Limb (tissue), 2 donors: Measurements from ENCODE around the gene UBE2M.

Experiments
- DNase-seq, 2 donors: peaks; one replicate each; pipeline ENCODE4 v3.0.0-alpha.2; 2016; ENCODE audit errors: extremely low spot score in 2 of 2

Gene UBE2M

DNA sequence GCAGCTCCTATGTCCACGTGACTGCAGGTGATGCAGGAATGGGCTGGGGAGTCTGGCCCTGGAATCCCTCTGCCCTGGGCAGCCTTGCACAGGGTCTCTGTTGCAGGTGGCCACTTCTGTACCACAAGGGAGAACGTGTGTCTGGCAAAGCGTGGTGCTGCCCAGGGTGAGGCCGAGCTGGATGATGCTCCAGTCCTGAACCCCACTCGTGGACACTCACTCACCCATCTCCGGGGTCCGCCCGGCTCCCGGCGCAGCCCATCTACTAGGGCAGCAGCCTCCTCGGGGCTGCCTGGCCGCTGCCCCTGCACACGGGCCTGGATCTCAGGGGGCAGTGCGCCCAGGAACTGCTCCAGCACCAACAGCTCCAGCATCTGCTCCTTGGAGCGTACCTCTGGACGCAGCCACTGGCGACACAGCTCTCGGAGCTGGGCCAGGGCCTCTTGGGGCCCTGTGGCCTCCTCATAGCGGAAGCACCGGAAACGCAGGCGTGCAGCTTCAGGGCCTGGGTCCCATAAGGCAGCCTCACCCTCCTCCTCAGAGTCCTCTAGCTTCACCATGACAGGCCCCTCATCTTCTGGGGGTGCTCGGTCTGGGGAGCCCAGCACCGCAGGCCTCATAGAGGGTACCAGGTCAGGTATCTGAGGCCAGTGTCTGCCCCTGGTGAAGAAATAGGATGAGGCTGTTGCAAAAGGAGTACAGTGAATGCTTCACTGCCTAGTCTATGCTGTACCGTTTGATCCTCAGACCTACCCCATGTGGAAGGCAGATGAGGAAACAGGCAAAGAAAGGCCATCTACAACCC lies 12.6 kb upstream of the UBE2M start:
- DNase-seq = no peak

DNA sequence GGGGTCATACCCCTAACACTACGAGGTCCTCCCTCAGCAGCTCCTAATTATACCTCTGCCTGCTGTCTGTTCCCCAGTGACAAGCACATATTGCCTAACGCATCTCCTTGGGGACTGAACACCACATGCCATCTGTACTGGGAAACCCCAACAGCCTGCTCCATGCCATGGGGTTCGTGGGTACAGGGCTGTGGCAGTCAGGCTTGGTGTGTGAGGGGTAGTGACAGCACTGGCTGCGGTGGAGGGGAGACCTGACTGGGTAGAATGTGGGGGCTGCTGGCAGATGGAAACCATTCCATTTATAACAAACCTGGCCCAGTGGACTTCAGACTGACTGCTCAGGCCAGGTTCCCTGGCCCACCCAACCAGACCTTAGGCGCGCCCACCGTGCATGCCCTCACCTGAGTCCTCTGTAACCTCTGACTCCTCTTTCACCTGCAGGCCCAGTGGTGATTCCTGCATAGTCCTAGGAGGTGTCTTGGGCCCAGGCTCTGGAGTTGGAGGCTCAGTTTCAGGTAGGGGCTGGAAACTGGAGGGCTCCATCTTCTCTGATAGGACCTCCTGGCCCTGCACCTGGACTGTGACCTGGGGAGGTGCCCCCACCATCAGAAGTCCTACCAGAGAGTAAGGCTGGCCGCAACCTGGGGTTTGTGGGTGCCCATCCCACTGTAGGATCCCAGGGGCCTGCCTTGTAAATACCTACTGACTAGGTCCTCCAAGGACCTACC lies 11.7 kb upstream of the UBE2M start:
- no peak for DNase-seq

DNA sequence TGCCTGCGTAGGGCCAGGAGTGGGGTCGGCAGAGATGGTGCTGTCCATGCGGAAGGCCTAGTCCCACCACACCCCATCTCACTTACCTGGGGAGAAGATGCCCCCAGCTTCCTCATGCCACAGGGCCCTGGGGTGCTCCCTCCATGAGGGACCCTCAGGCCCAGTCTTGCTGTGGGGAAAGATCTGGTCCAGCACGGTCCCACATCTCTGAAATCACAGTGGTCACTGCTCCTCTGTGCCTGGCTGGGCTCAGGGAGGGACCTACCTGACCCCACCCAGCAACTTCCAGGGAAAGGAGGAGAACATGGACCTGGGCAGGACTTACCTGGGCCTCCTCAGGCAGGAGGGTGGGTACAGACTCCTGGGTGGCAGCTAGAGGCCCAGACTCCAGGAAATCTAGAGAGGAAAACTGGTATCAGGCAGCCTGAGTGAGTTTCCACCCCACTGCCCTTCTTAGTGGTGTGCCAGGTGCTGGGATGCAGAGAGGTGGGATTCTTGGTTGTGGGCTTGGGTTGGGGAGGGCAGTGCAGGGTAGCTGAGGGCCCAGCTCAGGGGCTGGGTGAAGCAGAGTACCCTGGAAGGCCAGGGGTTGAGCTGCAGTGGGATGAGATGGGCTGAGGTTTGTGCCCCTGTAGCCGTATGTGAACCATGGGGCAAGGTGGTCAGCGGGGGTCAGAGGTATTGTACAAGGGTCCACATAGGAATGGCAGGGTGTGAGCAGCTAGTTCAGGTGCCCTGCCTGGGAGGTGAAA lies 11.0 kb upstream of the UBE2M start:
- DNase-seq = no peak

DNA sequence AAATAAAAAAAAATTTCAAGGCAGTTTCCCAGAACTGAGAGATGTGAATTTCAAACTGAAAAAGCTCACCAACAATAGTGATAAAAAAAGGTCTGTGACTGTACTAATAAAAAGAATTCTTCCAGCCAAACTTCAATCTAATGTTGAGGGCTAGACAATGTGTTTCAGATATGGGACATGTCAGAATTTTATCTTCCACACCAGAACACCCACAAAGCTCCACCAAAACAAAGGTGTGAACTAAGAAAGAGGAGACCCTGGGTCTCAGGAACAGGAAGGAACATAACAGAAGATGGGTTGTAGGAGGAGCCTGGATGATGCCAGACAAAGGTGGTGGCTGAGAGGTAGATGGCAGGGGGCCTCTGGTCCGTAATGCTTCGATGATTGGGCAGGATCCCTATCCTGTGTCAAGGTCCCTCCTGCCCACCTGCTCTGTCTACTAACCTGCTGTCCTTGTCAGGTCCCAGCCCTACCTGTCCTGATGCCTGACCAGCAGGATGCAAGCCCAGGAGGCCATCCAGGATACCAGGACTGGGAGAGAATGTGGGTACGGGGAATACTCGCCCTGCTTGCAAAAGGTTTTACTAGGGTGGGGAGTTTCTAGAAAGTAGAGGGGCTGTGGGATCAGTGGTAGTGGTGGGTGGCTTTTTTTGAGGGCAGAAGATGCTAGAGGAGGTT lies 10.2 kb upstream of the UBE2M start:
- no peak for DNase-seq

DNA sequence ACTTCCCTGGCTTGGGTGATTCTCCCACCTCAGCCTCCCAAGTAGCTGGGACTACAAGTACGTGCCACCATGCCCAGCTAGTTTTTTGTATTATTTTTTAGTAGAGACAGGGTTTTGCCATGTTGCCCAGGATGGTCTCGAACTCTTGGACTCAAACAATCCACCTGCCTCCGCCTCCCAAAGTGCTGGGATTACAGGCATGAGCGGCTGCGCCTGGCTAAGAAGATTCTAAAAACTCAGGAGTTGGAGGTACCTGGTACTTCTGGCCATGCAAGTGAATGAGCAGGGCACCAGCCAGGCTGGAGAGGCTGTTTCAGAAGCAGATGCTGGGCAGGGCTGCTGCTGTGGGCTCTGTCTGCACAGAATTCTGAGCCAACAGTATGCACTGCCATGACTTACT lies 8.6 kb upstream of the UBE2M start:
- no peak for DNase-seq

DNA sequence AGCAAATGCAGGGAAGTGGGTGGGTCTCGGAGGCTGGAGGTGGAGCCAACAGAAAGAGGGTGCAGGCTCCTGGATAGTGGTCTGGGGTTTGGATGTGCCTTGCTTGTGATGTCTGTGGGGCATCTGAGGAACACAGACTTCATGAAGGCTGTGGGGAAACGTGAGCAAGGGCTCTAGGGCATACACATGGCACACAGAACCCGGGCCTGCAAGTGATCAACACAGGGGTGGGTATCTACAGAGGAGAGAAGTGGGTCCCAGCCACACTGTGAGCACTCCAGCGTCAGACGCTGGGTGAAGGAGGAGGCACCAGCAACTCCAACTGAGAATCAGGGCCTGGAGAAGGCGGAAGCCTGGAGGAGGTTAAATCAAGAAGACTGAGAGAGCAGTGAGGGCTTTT lies 5.4 kb upstream of the UBE2M start:
- no peak for DNase-seq

DNA sequence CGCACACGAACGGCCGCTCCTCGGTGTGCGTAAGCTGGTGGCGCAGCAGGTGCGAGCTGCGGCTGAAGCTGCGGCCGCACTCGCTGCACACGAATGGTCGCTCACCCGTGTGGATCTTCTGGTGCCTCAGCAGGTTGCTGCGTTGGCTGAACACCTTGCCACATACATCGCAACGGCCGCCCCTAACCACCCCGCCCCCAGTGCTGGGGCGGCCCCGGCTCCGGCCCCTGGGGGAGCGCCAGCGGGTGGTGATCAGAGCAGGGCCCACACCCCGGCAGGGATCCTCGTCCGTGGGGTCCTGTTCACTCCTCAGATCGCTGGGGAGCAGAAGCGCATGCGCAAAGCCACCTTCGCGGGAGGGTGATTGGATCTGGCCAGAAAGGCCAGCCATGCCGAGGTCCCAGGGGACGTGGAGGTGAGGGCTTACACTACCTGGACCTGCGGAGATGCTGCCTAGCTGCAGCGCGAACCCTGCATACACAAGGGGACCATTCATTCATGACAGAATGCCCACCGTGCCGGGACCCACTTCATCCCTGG lies 4.7 kb upstream of the UBE2M start:
- peak in 1 of 2 donors; percentile 67 for DNase-seq

DNA sequence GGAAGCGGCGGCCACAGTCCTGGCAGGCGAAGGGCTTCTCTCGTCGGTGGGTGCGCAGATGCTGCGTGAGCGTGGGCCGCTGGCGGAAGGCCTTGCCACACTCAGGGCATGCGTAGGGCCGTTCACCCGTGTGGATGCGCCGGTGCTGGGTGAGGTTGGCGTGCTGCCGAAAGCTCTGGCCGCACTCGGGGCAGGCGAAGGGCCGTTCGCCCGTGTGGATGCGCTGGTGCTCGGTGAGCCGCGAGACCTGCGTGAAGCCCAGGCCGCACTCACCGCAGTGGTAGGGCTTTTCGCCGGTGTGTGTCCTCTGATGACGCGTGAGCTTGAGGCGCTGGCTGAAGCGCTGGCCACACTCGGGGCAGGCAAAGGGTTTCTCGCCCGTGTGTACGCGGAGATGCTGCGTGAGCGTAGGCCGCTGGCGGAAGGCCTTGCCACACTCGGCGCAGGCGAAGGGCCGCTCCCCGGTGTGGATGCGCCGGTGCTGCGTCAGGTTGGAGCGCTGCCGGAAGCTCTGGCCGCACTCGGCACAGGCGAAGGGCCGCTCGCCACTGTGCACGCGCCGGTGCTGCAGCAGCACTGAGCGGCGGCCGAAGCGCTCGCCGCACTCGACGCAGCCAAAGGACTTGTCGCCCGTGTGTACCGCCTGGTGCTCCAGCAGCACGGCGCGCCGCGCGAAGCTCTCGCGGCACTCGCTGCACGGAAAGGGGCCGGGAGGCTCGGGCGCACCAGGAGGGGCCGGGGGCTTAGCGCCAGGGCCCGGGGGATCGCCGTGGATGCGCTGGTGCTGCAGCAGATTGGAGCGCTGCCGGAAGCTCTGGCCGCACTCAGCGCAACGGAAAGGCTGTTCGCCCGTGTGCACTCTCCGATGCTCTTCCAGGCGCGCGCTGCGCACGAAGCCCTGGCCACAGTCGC lies 4.0 kb upstream of the UBE2M start:
- peak in 1 of 2 donors; percentile 63 for DNase-seq

DNA sequence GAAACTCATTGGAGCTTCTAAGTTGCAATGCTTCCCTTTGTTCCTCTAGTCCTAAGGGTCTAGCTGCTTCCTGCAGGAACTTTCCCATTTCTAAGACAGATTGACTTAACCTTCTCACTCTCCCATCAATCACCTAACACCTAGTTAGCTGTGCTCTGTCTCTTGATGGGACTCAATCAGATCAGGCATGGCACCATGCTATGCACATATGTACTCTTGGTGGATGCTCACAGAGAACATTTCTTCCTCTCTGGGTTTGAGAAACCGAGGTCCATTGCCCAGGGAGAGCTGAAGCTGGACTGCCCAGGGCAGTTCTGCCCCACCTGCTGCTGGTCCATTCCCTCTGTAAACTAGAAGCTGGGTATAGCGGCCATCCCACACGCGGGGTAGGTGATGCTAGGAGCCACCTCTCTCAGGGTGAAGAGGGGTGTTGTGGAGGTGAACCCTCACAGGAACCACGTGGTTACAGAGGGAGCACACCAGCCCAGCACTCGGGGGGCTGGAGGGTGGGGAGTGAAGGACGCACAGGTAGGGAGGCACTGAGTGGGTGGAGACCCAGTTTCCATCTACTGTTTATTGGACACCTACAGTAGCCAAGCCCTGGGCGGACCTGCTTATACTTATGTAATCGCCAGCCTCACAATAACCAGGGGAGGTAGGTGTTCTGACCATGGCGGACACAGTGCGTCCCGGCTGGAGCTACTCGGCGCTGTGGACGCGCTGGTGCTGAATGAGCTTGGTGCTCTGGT lies 3.1 kb upstream of the UBE2M start:
- DNase-seq = no peak

DNA sequence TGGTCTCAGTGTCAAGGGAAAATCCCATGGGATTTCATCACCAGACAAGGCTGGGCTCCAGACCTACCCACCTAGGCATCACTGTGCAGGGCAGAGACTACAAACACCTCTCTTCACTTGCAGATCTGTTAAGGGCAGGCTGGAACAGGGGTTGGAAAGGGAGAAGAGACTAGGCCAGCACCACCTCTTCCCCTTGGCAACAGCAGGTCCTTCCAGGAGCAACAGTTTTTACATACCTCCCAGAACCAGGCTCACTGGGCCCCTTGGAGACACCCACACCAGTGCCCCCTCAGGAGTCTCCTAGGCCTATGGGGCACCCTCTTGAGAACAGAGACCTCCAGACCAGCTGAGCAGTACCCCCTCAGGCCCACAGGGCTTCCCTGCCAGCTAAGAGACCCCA lies 2.5 kb upstream of the UBE2M start:
- DNase-seq = no peak

DNA sequence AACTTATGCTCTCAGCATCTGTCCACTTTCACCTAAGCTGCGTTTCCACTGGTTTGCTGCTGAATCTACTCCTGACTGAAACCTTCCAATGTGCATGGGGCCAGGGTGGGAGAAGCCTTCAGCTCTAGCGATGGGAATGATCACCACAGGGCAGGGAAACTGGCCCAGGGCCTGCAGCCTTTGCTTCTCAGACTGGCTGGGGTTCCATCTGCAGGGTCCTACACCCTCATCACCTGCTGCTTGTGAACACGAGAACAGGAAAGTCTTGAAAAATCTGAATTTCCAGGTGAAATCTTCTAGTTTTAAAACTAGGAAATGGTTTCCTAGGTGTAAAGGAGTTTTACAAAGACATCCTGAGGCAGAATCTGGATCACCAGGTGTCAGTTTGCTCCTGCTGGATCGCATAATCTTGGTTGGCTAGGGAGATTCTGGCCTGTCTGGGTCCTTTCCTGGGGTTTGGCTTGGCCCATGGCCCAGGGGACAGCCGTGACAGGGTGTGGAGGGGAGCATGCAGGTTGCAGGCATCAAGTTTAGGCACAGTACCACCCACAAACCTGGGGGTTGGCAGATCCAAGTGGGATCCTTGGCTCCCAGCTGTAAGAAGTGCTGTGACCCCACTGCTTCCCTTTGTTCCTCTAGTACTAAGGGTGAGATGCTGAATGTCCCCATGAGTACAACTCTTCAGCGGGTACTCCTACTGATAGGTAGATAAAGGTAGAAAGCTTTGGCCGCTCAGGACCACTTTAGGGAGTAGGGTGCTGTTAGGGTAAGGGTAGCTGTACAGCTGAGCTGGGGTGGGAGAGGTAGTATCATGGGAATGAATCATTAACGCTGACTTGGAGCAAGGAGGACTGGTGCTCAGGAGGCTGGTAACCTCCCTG lies 1.8 kb upstream of the UBE2M start:
- DNase-seq = no peak

DNA sequence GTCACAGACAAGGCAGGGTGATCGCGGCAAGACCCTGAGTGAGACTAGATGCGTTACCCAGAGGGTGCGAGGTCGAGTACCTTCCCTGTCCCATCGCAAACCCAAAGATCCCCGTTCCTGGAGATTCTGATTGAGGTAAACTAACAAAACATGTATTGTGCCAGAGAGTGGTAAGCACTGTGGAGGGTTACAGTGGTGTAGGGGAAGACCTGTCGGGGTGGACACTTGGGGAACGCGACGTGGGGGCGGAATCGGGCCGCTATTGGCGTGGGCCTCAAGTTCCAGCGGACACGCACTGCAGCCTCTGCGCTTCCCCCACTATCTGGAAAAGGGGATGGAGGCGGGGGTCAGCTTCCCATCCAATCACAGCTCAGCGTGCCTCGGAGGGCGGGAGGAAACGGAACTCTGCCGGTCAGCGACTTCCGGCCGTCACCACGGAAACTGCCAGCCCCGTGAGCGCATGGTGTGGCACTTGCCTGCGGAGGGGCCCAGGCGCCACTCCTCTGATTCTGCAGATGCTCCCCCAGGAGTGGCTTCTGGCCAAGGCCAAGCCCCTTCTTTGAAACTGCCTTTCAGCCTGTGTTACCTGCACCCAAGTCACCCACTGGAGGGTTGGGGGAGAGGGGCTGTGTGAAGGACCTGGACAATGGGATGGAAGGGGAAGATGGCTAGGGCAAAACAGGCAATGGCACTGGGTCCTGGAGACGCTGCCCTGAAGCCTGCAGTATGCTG lies 1.0 kb upstream of the UBE2M start:
- peak; percentile 85 to 90 for DNase-seq

DNA sequence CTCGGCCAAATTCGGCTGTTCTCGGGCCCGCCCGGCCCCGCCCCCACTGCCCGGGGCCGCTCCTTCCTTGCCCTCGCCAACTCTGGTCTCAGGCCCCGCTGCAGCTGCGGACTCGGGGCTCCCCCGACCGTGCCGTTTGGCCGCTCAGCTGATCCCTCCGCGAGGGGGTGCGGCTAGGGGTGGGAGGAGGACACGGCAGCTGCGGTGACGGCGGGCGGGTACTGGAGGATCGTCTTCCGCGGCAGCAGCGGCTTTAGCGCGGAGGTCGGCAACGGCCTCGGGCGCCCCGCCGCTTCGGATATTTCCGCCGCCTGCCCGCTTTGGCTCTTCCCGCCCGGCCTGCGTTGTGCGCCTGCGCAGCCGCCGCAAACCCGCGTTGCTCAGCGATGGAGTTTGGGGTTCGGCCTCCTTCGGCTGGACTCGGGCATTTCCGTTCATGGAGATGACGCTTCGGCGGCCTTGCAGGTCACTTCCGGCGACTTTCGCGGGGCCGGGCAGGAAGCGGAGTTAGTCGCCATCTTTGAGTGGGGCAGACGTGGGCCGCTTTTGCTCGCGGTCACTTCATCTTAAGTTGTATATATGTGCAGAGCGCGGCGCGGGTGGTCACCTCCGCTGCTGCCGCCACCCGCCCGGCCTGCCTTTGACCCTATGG lies 338 bp upstream of the UBE2M start:
- DNase-seq = peak; percentile 98 to 99

DNA sequence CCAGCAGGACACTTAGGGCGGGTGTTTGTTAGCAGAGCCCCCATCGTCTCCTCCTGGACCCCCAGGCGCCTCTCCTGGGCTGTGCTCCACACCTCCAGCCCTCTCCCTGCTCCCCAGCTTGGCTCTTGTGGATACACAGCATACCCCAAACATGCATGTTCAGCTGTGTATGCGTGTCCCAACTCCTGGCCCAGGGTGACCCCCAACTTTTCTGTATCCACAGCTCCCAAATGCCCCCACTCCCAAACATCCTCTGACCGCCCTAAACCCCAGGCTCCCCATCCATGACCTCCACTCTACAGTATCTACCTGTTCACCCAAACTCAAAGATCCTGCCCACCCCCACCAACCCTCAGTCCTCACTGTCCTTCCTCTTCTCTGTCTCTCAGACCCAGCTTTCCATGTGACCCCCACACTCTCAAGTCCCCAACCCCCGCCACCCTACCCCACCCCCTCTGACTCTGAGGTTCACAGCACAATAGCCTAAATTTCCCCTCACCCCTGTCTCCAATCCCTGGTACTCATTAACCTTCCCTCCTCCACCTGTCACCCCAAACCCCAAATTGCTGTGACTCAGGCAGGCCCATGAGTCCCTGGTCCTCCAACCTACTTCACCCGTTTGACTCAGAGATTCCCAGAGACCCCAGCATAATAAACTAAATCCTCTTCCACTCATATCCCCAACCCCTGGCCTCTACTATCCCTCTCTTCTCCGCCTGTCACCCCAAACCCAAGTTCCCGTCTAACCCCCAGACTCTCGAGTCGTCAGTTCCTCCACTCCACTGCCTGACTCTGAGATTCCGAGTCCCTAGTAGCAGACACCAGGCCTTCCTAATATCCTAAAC lies 968 bp downstream of the UBE2M start:
- peak in 1 of 2 donors; percentile 28 for DNase-seq

DNA sequence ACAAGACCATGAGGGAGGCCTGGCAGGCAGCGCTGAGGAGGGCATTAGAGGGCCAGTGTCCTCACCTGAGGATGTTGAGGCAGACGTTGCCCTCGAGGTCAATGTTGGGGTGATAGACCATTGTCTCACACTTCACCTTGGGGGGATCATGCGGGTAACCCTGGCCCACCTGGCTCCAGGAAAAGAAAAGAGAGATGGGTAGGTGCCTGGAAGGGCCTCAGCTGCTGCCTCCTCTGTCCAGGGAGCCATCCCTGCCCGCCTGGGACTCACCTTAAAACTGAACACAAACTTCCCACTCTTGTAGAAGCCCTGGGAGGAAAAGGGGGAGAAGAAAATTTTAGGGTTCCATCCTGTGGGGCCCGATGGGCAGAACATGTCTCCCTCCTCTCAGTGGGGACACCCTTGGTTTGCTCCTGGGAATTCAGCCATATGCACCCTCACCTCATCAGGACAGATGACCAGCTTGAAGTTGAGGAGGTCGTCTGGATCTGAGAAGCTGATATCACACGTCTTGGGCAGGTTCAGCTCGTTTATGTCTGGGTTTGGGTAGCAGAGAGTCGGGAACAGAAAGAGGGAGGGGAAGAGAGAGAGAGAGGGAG lies 1.7 kb downstream of the UBE2M start:
- DNase-seq = peak in 1 of 2 donors; percentile 21
